Osteocyte (in vitro differentiated cells): ENCODE results near the gene NUDT2. TPM values are rescaled to one million over a fixed set of nuclear protein-coding genes. Genes with fewer than 3 reads are reported as not detected.

Experiments used
- DNase-seq: peaks from one replicate; pipeline ENCODE4 v3.0.0; 2021; ENCODE audit warnings: mixed read lengths; ENCODE audit not compliant: unreplicated experiment; ENCODE audit errors: extremely low spot score
- H3K27ac Mint-ChIP-seq: one replicate; pipeline ENCODE4 v1.8.0; 2021; ENCODE audit warnings: mild to moderate bottlenecking, mixed read lengths; ENCODE audit not compliant: unreplicated experiment
- H3K27me3 Mint-ChIP-seq: one replicate; pipeline ENCODE4 v1.8.0; 2021; ENCODE audit warnings: mixed read lengths; ENCODE audit not compliant: unreplicated experiment
- H3K36me3 Mint-ChIP-seq: one replicate; pipeline ENCODE4 v1.8.0; 2021; ENCODE audit warnings: mixed read lengths; ENCODE audit not compliant: unreplicated experiment
- H3K4me1 Mint-ChIP-seq: one replicate; pipeline ENCODE4 v1.8.0; 2021; ENCODE audit warnings: mixed read lengths; ENCODE audit not compliant: unreplicated experiment
- H3K4me3 Mint-ChIP-seq: one replicate; pipeline ENCODE4 v1.8.0; 2021; ENCODE audit warnings: mild to moderate bottlenecking, moderate library complexity, mixed read lengths; ENCODE audit not compliant: unreplicated experiment
- H3K9me3 Mint-ChIP-seq: one replicate; pipeline ENCODE4 v1.8.0; 2021; ENCODE audit warnings: mixed read lengths; ENCODE audit not compliant: unreplicated experiment
- CTCF ChIP-seq: fragments of 200-600 bp; sonication (generic); IDR thresholded peaks from 2 replicates; pipeline ENCODE4 v1.5.0; 2021; ENCODE audit warnings: antibody characterized with exemption, mild to moderate bottlenecking, moderate library complexity
- long read RNA-seq: library from polyadenylated mRNA; unstranded; transcript quantifications from one replicate; pipeline ENCODE4 v2.0.0, GENCODE V29; 2021
- total RNA-seq: library from RNA; stranded (reverse); gene quantifications from 2 replicates; pipeline ENCODE4 v1.2.1, GENCODE V29; 2021

The NUDT2 gene
- total RNA-seq, result 20.5 and 24.1 TPM in 2 replicates
- long read RNA-seq, transcript NUDT2-201 (4 exons, 960 nt), result major isoform, 15 of 34 reads
- long read RNA-seq, partial matches to known transcripts, result 12 of 34 reads
- long read RNA-seq, other reads (novel, unspliced or antisense), result 2 of 34 reads

- peaks cover 2% of the 10 kb centered on the region for H3K36me3 Mint-ChIP-seq
These were observed at the start of gene NUDT2, which contains the start of gene KIF24 for GRCh38 chr9:34328987-34329832. NUDT2 (plus strand) TSS chr9:34329569; CDS start chr9:34339040, 9,471 bp downstream. KIF24 (minus strand) TSS chr9:34329268; CDS start chr9:34311346, 17,922 bp downstream.

GRCh38 chr9:34282096-34282495, 47.3 kb upstream of the NUDT2 start:
- no peak for TF ChIP-seq CTCF
- no peak for DNase-seq
- Mint-ChIP-seq H3K9me3 (no peaks in the 10 kb centered on the region), H3K4me1 (no peaks in the 10 kb centered on the region), H3K27me3 (no peaks in the 10 kb centered on the region), H3K27ac (no peak overlapping the region), H3K4me3 (no peak overlapping the region), H3K36me3 (no peaks in the 10 kb centered on the region)

More at GRCh38 chr9:34328987-34329832, at the start of gene NUDT2, which contains the start of gene KIF24:
- Mint-ChIP-seq H3K27ac (peak within 1 kb of the TSS; percentile 98), H3K9me3 (no peaks in the 10 kb centered on the region), H3K4me3 (peak within 1 kb of the TSS; percentile 94), H3K4me1 (peaks cover 27% of the 10 kb centered on the region), H3K27me3 (no peaks in the 10 kb centered on the region)
- peak; percentile 98 for DNase-seq
- TF ChIP-seq CTCF, result no peak

GRCh38 chr9:34289159-34289558, 40.2 kb upstream of the NUDT2 start:
- H3K4me3 Mint-ChIP-seq, result no peak overlapping the region
- no peaks in the 10 kb centered on the region for H3K4me1 Mint-ChIP-seq
- H3K27me3 Mint-ChIP-seq, result no peaks in the 10 kb centered on the region
- DNase-seq, result no peak
- no peaks in the 10 kb centered on the region for H3K36me3 Mint-ChIP-seq
- H3K27ac Mint-ChIP-seq, result no peak overlapping the region
- H3K9me3 Mint-ChIP-seq, result no peaks in the 10 kb centered on the region
- no peak for TF ChIP-seq CTCF

GRCh38 chr9:34291023-34291422, 38.3 kb upstream of the NUDT2 start:
- Mint-ChIP-seq H3K27me3 (no peaks in the 10 kb centered on the region), H3K9me3 (no peaks in the 10 kb centered on the region), H3K36me3 (no peaks in the 10 kb centered on the region), H3K27ac (no peak overlapping the region), H3K4me1 (no peaks in the 10 kb centered on the region), H3K4me3 (no peak overlapping the region)
- DNase-seq, result no peak
- TF ChIP-seq CTCF, result no peak

GRCh38 chr9:34291423-34291822, 37.9 kb upstream of the NUDT2 start:
- Mint-ChIP-seq H3K27ac (no peak overlapping the region), H3K4me1 (no peaks in the 10 kb centered on the region), H3K4me3 (no peak overlapping the region), H3K36me3 (no peaks in the 10 kb centered on the region), H3K27me3 (no peaks in the 10 kb centered on the region), H3K9me3 (no peaks in the 10 kb centered on the region)
- TF ChIP-seq CTCF, result no peak
- no peak for DNase-seq
